Right atrium auricular region (tissue), 2 donors: ENCODE results near the gene TMEM54. TPM values are rescaled to one million over a fixed set of nuclear protein-coding genes. Genes with fewer than 3 reads are reported as not detected.

Experiments
- DNase-seq: peaks from one replicate; pipeline ENCODE4 v3.0.0-alpha.2; 2019; ENCODE audit warnings: low spot score
- H3K27ac ChIP-seq, 2 donors: fragments of 200-600 bp; sonication (generic); 1 replicate in 1 of 2; 2 replicates in 1 of 2; pipeline ENCODE4 v1.5.1; 2016 to 2019
- H3K27me3 ChIP-seq, 2 donors: fragments of 200-600 bp; sonication (generic); one replicate each; pipeline versions ENCODE4 v1.5.1 to v1.6.0; 2017 to 2019
- H3K36me3 ChIP-seq: fragments of 200-600 bp; sonication (generic); one replicate; pipeline ENCODE4 v1.5.1; 2016
- H3K4me1 ChIP-seq, 2 donors: fragments of 200-600 bp; sonication (generic); one replicate each; pipeline versions ENCODE4 v1.5.1 to v1.6.0; 2017 to 2019
- H3K4me3 ChIP-seq, 2 donors: fragments of 200-600 bp; sonication (generic); 1 replicate in 1 of 2; 2 replicates in 1 of 2; pipeline ENCODE4 v1.5.1; 2017 to 2019; ENCODE audit warnings: mild to moderate bottlenecking in 1 of 2, moderate library complexity in 1 of 2
- H3K9me3 ChIP-seq, 2 donors: fragments of 200-600 bp; sonication (generic); one replicate each; pipeline ENCODE4 v1.5.1; 2019
- CTCF ChIP-seq, 2 donors: fragments of 200-600 bp; sonication (generic); IDR thresholded peaks; one replicate each; pipeline ENCODE4 v1.5.1; 2019; ENCODE audit warnings: antibody characterized with exemption in 2 of 2
- total RNA-seq, 2 donors: library from RNA; depleted of rRNA; stranded (reverse); fragments of >200 nt; gene quantifications; one replicate each; pipeline ENCODE4 v1.1.0, GENCODE V29; 2016

The TMEM54 gene
- total RNA-seq, 2 donors from 2014 or later = 4.7 to 37.9 TPM

DNA sequence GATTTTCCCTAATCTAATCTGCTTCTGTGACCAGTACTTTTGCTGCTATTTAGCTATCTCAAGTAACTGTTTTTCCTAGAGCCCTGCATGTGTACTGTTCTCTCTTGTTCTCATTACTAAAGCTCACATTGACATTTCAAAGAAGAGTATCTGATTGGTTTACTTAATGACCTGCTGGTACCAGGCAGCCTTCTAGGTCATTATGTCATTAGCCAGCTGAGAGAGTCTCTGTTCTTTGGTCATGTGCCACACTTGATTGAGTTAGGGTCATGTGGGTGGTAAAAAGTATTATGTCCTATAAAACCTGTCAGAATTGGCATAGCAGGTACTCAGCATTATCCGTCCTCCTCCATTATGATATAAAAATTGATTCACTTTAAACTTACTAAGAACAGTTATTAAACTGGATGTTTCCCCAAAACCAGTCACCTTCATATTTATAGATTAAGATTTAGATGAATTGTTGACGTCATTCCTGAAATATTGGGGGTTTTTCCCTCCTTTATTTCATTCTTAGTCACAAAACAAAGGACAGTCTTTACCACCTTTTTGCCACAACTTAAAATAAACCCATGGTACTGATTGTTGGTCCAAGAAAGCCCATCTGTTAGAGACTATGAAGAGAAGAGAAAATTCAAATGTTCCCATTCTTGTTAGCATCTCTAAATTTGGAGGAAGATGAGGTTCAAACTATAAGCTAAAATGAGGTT is 52.7 kb downstream of the TMEM54 start:
- H3K27me3 ChIP-seq = no peaks in the 10 kb centered on the region

More for the DNA sequence above, 52.7 kb downstream of the TMEM54 start:
- DNase-seq = no peak
- no peaks in the 10 kb centered on the region for H3K4me1 ChIP-seq
- H3K9me3 ChIP-seq = no peaks in the 10 kb centered on the region
- no peak overlapping the region for H3K4me3 ChIP-seq
- no peak for TF ChIP-seq CTCF (IDR thresholded peaks at IDR 0.05)
- H3K27ac ChIP-seq = no peak overlapping the region
- peaks cover 12% of the 10 kb centered on the region for H3K36me3 ChIP-seq

Other genes starting within 250 kb of the TMEM54 start
- 10 to 100 TPM; 19.0 to 32.8 TPM for gene SYNC, start 198.6 kb downstream of the TMEM54 start, total RNA-seq
- 10 to 100 TPM; 23.3 to 33.1 TPM for gene YARS1, start 84.0 kb downstream of the TMEM54 start, total RNA-seq
- 10 to 100 TPM in 1 of 2 donors, 1 to 10 TPM in 1; 5.7 to 10.8 TPM for gene S100PBP, start 83.7 kb downstream of the TMEM54 start, total RNA-seq
- 100 to 1,000 TPM in 1 of 2 donors, 10 to 100 TPM in 1; 68.3 to 112 TPM for gene FNDC5, start 30.5 kb downstream of the TMEM54 start, total RNA-seq
- gene HPCA, start 14.9 kb downstream of the TMEM54 start, total RNA-seq = not detected
- gene RNF19B, start 63.4 kb upstream of the TMEM54 start, total RNA-seq = 10 to 100 TPM; 10.2 to 10.3 TPM
- gene AK2, start 135.5 kb upstream of the TMEM54 start, total RNA-seq = 100 to 1,000 TPM; 120 to 162 TPM
- gene AZIN2, start 179.8 kb upstream of the TMEM54 start, total RNA-seq = 1 to 10 TPM; 1.9 to 3.3 TPM